PC-3 (cell line): Measurements from ENCODE around the gene AREL1. TPM values are rescaled to one million over a fixed set of nuclear protein-coding genes. Genes with fewer than 3 reads are reported as not detected.

Source experiments
- ATAC-seq: fragments of 200-7000 bp; cut with Tn5 transposase; 2 replicates; pipeline ENCODE4 v1.9.1; 2020; ENCODE audit warnings: mild to moderate bottlenecking, moderate library complexity
- BruUV-seq: library from RNA; stranded (reverse); fragments of 400-500 nt; replicated peaks from 2 replicates; lab custom pipeline; 2021; lab: Mats Ljungman, UMichigan
- CTCF ChIA-PET: fragments of 300-600 bp; sonication (Branson Sonifier 250); formaldehyde crosslinking; loops from one replicate; lab custom pipeline; 2022; ENCODE audit warnings: antibody characterized with exemption; lab: Charles Lee
- POLR2A ChIA-PET: fragments of 300-600 bp; sonication (Branson Sonifier 250); formaldehyde crosslinking; loops from one replicate; lab custom pipeline; 2022; ENCODE audit warnings: antibody characterized with exemption; ENCODE audit not compliant: unreplicated experiment; lab: Charles Lee
- DNase-seq: peaks from one replicate; pipeline ENCODE4 v3.0.0-alpha.2; 2015
- H2AFZ ChIP-seq: fragments of 300-600 bp; sonication (generic); 2 replicates; pipeline ENCODE4 v1.6.0; 2016; ENCODE audit warnings: antibody characterized with exemption, low read length
- H3F3A ChIP-seq: fragments of 300-600 bp; sonication (generic); one replicate; pipeline ENCODE4 v1.6.0; 2017; ENCODE audit warnings: antibody characterized with exemption, low read length, control low read depth, mild to moderate bottlenecking; ENCODE audit not compliant: unreplicated experiment
- H3K27ac ChIP-seq: fragments of 300-600 bp; sonication (generic); 2 replicates; pipeline ENCODE4 v1.5.1; 2016; ENCODE audit warnings: mild to moderate bottlenecking, low read length
- H3K27me3 ChIP-seq: fragments of 300-600 bp; sonication (generic); 2 replicates; pipeline ENCODE4 v1.6.1; 2016; ENCODE audit warnings: low read length, mixed read lengths
- H3K36me3 ChIP-seq: fragments of 300-600 bp; sonication (generic); 2 replicates; pipeline ENCODE4 v1.6.1; 2016; ENCODE audit warnings: low read depth, mixed run types, low read length, mixed read lengths
- H3K4me1 ChIP-seq: fragments of 300-600 bp; sonication (generic); 2 replicates; pipeline ENCODE4 v1.5.1; 2016; ENCODE audit warnings: low read length; ENCODE audit not compliant: insufficient read depth
- H3K4me2 ChIP-seq: fragments of 300-600 bp; sonication (generic); 2 replicates; pipeline ENCODE4 v1.6.0; 2016; ENCODE audit warnings: low read length
- H3K4me3 ChIP-seq: fragments of 300-600 bp; sonication (generic); 2 replicates; pipeline ENCODE4 v1.5.1; 2016; ENCODE audit warnings: mild to moderate bottlenecking, low read length, mixed read lengths
- H3K79me2 ChIP-seq: fragments of 300-600 bp; sonication (generic); 2 replicates; pipeline ENCODE4 v1.6.1; 2017; ENCODE audit warnings: low read length, mixed read lengths
- H3K9ac ChIP-seq: fragments of 300-600 bp; sonication (generic); 2 replicates; pipeline ENCODE4 v1.6.0; 2016; ENCODE audit warnings: mild to moderate bottlenecking, low read length
- H3K9me2 ChIP-seq: fragments of 300-600 bp; sonication (generic); replicated peaks from 2 replicates; pipeline ENCODE4 v1.6.1; 2016; ENCODE audit warnings: mixed run types, low read length, mixed read lengths
- H3K9me3 ChIP-seq: fragments of 300-600 bp; sonication (generic); 2 replicates; pipeline ENCODE4 v1.6.1; 2016; ENCODE audit warnings: low read length, mixed read lengths
- H4K20me1 ChIP-seq: fragments of 300-600 bp; sonication (generic); 2 replicates; pipeline ENCODE4 v1.6.1; 2016; ENCODE audit warnings: low read length, mixed read lengths
- CTCF ChIP-seq: fragments of 300-600 bp; sonication (generic); conservative IDR thresholded peaks from 2 replicates; pipeline ENCODE4 v1.5.1; 2017; ENCODE audit warnings: antibody characterized with exemption, low read depth, mild to moderate bottlenecking, low read length
- EZH2 ChIP-seq: fragments of 300-600 bp; sonication (generic); IDR thresholded peaks from one replicate; pipeline ENCODE4 v1.6.1; 2017; ENCODE audit warnings: antibody characterized with exemption, mild to moderate bottlenecking, low read length; ENCODE audit not compliant: unreplicated experiment
- EZH2phosphoT487 ChIP-seq: fragments of 300-600 bp; sonication (generic); IDR thresholded peaks from 2 replicates; pipeline ENCODE4 v1.6.1; 2018; ENCODE audit warnings: mild to moderate bottlenecking, antibody characterized with exemption, low read length, borderline replicate concordance
- intact Hi-C: fragments of 100-400 bp; cut with micrococcal nuclease; formaldehyde crosslinking; loops from 2 replicates; pipeline ENCODE4 v1.9.0; 2023
- total RNA-seq: library from RNA; depleted of rRNA; stranded (reverse); fragments of >200 nt; gene quantifications from 2 replicates; pipeline ENCODE4 v1.2.3, GENCODE V29; 2014

Gene AREL1
- total RNA-seq, 1 experiment from 2014 or later, result 32.1 TPM

- ATAC-seq (no peak), DNase-seq (no peak)
- Histone ChIP-seq H3F3A (no peaks in the 10 kb centered on the region), H3K9ac (no peak overlapping the region), H3K36me3 (peaks cover 32% of the 10 kb centered on the region), H3K27me3 (no peaks in the 10 kb centered on the region), H3K9me3 (no peaks in the 10 kb centered on the region), H3K27ac (no peak overlapping the region), H3K4me2 (no peak overlapping the region), H3K4me1 (no peaks in the 10 kb centered on the region), H3K4me3 (no peak overlapping the region), H3K79me2 (no peaks in the 10 kb centered on the region), H3K9me2 (no peaks in the 10 kb centered on the region), H4K20me1 (no peaks in the 10 kb centered on the region), H2AFZ (no peak overlapping the region)
- CTCF ChIA-PET, result no interaction called here
- TF ChIP-seq EZH2, result no peak
- no peak for TF ChIP-seq CTCF
- TF ChIP-seq EZH2phosphoT487, result no peak
- POLR2A ChIA-PET, result no interaction called here
- BruUV-seq, result TSS peak; percentile 37
- intact Hi-C loops, result no loop called here
These were observed 22.2 kb upstream of the AREL1 start for GRCh38 chr14:74735125-74735524.

- no peak for DNase-seq
- no peaks in the 10 kb centered on the region for H3K9me3 ChIP-seq
- no peak overlapping the region for H3K4me3 ChIP-seq
- TF ChIP-seq EZH2 (no peak), CTCF (no peak), EZH2phosphoT487 (no peak)
- POLR2A ChIA-PET, result no interaction called here
- H3K9me2 ChIP-seq, result no peaks in the 10 kb centered on the region
- no peak overlapping the region for H3K9ac ChIP-seq
- no peak overlapping the region for H2AFZ ChIP-seq
- intact Hi-C loops, result no loop called here
- H3K27ac ChIP-seq, result no peak overlapping the region
- H4K20me1 ChIP-seq, result no peaks in the 10 kb centered on the region
- CTCF ChIA-PET, result interaction anchor here (1.2 kb wide), 1 partner anchor 71 kb away, joined by 6 read pairs; no protein-coding TSS in a partner anchor
- no peaks in the 10 kb centered on the region for H3K4me1 ChIP-seq
- no peaks in the 10 kb centered on the region for H3F3A ChIP-seq
- H3K36me3 ChIP-seq, result peaks cover 21% of the 10 kb centered on the region
- no TSS peak for BruUV-seq
- no peaks in the 10 kb centered on the region for H3K79me2 ChIP-seq
- no peak overlapping the region for H3K4me2 ChIP-seq
- no peaks in the 10 kb centered on the region for H3K27me3 ChIP-seq
- no peak for ATAC-seq
These were observed 20.3 kb upstream of the AREL1 start for GRCh38 chr14:74733221-74733620.

- intact Hi-C loops, result no loop called here
- Histone ChIP-seq H3K9me2 (no peaks in the 10 kb centered on the region), H3K9ac (no peak overlapping the region), H3K4me2 (no peak overlapping the region), H3K4me1 (no peaks in the 10 kb centered on the region), H3K27me3 (no peaks in the 10 kb centered on the region), H3K36me3 (peaks cover 21% of the 10 kb centered on the region), H3K9me3 (no peaks in the 10 kb centered on the region), H2AFZ (no peak overlapping the region), H3K79me2 (no peaks in the 10 kb centered on the region), H3K4me3 (no peak overlapping the region), H3K27ac (no peak overlapping the region), H4K20me1 (no peaks in the 10 kb centered on the region), H3F3A (no peaks in the 10 kb centered on the region)
- TF ChIP-seq EZH2, result no peak
- no peak for TF ChIP-seq EZH2phosphoT487
- no peak for TF ChIP-seq CTCF
- POLR2A ChIA-PET, result no interaction called here
- BruUV-seq, result no TSS peak
- CTCF ChIA-PET, result no interaction called here
- ATAC-seq, result no peak
- DNase-seq, result no peak
These were observed 19.5 kb upstream of the AREL1 start for GRCh38 chr14:74732387-74732786.
